AG04449 (cell line): Measurements from ENCODE around the gene TIMM8B.

Experiments
- CTCF ChIA-PET: fragments of 350-600 bp; formaldehyde crosslinking; extraction: SDS; loops from one replicate; lab custom pipeline; 2021; ENCODE audit warnings: antibody characterized with exemption; lab: Yijun Ruan, JAX
- POLR2A ChIA-PET: fragments of 400-600, 350-600 bp; formaldehyde crosslinking; extraction: SDS; loops from one replicate; lab custom pipeline; 2020; ENCODE audit warnings: antibody characterized with exemption, inconsistent platforms; lab: Yijun Ruan, JAX
- DNase-seq: peaks from one replicate; pipeline ENCODE4 v3.0.0-alpha.2; 2010; ENCODE audit warnings: low read depth, low spot score
- H3K4me3 ChIP-seq: 2 replicates; pipeline ENCODE4 v1.5.1; 2011; ENCODE audit warnings: low read depth, mild to moderate bottlenecking, control low read depth, low read length
- TF ChIP-seq, protein P1 (sequence below): IDR thresholded peaks from one replicate; pipeline ENCODE4 v1.5.1; 2011; ENCODE audit warnings: mild to moderate bottlenecking, moderate library complexity, low read length, control low read depth, inconsistent platforms; ENCODE audit not compliant: insufficient read depth; ENCODE audit errors: missing control alignments

The TIMM8B gene

DNA sequence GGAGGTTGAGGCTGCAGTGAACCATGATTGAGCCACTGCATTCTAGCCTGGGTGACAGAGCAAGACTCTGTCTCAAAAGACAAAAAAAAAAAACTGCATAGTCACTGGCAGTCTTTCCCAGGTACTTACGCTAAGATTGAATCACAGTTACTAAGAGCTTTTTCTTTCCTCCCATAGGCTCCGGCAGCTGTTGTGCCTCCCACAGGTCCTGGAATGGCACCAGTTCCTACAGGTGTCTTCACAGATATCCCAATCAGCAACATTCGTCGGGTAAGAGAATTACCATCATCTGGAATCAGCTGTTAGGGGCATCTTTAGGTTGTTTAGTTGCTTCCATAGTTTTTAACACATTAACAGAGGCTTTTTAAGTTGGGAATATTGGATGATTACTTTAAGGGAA lies 41.6 kb downstream of the TIMM8B start:
- TF ChIP-seq, protein P1, sequence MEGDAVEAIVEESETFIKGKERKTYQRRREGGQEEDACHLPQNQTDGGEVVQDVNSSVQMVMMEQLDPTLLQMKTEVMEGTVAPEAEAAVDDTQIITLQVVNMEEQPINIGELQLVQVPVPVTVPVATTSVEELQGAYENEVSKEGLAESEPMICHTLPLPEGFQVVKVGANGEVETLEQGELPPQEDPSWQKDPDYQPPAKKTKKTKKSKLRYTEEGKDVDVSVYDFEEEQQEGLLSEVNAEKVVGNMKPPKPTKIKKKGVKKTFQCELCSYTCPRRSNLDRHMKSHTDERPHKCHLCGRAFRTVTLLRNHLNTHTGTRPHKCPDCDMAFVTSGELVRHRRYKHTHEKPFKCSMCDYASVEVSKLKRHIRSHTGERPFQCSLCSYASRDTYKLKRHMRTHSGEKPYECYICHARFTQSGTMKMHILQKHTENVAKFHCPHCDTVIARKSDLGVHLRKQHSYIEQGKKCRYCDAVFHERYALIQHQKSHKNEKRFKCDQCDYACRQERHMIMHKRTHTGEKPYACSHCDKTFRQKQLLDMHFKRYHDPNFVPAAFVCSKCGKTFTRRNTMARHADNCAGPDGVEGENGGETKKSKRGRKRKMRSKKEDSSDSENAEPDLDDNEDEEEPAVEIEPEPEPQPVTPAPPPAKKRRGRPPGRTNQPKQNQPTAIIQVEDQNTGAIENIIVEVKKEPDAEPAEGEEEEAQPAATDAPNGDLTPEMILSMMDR, result no peak
- no peak overlapping the region for H3K4me3 ChIP-seq
- DNase-seq, result no peak
- CTCF ChIA-PET, result interaction anchor here (1.2 to 1.4 kb wide), 2 partner anchors 12 to 20 kb away, joined by 3 to 4 read pairs; partner anchors contain the start of gene DLAT
- POLR2A ChIA-PET, result no interaction called here

DNA sequence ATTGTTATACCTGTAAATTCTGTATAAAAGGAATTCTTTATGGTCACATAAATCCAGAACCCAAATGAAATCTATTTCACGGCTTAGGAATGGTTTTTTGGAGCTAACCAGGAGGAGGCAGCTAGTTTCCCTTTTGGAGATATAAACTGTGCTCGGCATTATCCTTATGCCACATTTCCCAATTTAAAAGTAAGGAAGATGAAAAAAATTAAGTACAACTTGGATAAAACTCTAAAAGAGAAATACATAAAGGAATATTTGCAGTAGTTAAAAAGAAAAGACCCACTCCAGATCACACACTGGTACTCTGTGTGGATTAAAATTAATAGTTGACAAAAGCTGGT lies 43.6 kb downstream of the TIMM8B start:
- ChIA-PET POLR2A (no interaction called here), CTCF (interaction anchor here (1.0 to 1.6 kb wide), 2 partner anchors 10 to 237 kb away, joined by 3 read pairs; no protein-coding TSS in a partner anchor)

DNA sequence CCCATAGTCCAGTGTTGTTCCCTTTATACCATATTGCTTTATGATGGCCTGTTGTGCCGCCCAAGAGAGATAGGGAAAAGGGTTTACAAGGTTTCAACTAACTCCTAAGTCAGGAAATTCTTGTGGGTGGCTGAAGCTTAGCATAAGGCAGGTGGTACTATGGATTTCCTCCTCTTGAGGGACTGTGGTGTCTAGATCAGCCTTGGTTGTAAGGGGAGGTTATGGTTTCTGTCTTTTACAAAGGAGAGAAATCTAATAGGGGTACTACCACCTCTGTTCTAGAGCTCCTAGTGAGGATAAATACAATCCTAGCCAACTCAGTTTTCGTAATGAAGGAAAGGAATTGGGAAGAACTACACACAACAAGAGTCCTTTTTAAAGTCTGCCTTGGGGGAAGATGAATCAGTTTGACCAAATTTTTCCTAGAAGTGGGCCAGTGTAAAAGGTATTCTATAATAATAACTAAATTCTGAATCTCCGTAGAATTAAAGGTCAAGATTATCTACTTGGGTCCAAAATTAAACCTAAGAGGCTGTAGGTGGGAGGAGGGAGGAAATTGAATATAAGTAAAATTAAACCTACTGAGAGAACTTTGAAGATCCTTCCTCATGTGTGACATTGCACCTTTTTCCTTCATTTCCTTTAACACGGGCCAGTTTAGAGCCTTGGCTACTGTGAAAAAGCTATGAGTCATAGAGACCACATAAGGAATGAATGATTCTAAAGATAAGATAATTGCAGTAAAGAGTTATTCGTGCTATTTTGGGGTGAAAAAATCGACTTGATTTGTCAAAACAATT lies 44.2 kb downstream of the TIMM8B start:
- POLR2A ChIA-PET, result no interaction called here
- CTCF ChIA-PET, result interaction anchor here (1.0 to 1.6 kb wide), 2 partner anchors 10 to 238 kb away, joined by 3 read pairs; no protein-coding TSS in a partner anchor
- H3K4me3 ChIP-seq, result no peak overlapping the region
- no peak for DNase-seq
- TF ChIP-seq, protein P1, result no peak

More for the DNA sequence above, 43.6 kb downstream of the TIMM8B start:
- no peak for DNase-seq
- TF ChIP-seq, protein P1, result no peak
- H3K4me3 ChIP-seq, result no peak overlapping the region

DNA sequence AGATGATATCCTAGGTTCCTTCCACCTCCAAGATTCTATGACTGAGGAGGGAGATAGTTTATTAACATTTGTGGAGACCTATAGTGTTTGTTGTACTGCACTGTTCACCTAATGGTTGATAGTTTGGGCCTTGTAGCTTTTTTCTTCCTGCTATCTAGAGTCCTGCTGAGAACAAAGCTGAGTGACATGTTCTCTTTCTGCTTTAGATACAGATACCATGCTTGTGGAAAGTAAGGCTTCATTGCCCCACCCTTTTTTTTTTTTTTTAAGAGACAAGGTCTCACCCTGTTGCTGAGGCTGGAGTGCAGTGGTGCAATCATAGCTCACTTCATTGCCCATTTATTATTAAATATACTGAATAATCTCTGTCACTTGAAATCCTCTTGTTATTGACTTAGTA lies 49.0 kb downstream of the TIMM8B start:
- POLR2A ChIA-PET, result no interaction called here
- TF ChIP-seq, protein P1, result no peak
- CTCF ChIA-PET, result no interaction called here
- no peak overlapping the region for H3K4me3 ChIP-seq
- DNase-seq, result no peak
